ENCODE results near the gene EFEMP1. TPM values are rescaled to one million over a fixed set of nuclear protein-coding genes. Genes with fewer than 3 reads are reported as not detected.

Gene EFEMP1
- polyA plus RNA-seq, 3 donors: not detected

- H3K27ac ChIP-seq (ENCODE audit: low read depth in 1 of 2, low read length in 2 of 2): no peak overlapping the region
- H3K4me1 Mint-ChIP-seq: no peaks in the 10 kb centered on the region
- no peaks in the 10 kb centered on the region for H3K36me3 Mint-ChIP-seq
- H3K4me3 ChIP-seq (replicated peaks in 1 of 3; ENCODE audit: low read depth in 2 of 3, low read length in 3 of 3): no peak overlapping the region
- no peak overlapping the region for H3K4me3 Mint-ChIP-seq
- no peak overlapping the region for H3K4me2 ChIP-seq (replicated peaks; ENCODE audit: extremely low read depth, low read length, poor library complexity, severe bottlenecking)
- H3K9me3 Mint-ChIP-seq: peaks cover 0 to 3% (median 0%) of the 10 kb centered on the region in 7 donors
- TF ChIP-seq CTCF (IDR thresholded peaks at IDR 0.05): no peak
- no peaks in the 10 kb centered on the region for H3K79me2 ChIP-seq (ENCODE audit: insufficient read depth, low read length)
- H3K27me3 ChIP-seq (ENCODE audit: control insufficient read depth in 2 of 2, insufficient read depth in 2 of 2, low read length in 2 of 2): peaks cover 0 to 4% of the 10 kb centered on the region in 2 donors
- no peak for DNase-seq
- H3K27me3 Mint-ChIP-seq (ENCODE audit: low read depth in 3 of 3): peaks cover 0 to 10% (median 4%) of the 10 kb centered on the region in 3 donors
- H3K36me3 ChIP-seq (replicated peaks in 1 of 2; ENCODE audit: control insufficient read depth in 1 of 2, insufficient read depth in 2 of 2, low read length in 2 of 2): no peaks in the 10 kb centered on the region
- WGBS (ENCODE audit: insufficient coverage): 72% methylated on average over 2 of the region's 3 CpGs
- no peaks in the 10 kb centered on the region for H4K20me1 ChIP-seq (ENCODE audit: insufficient read depth, low read length)
- H3K4me1 ChIP-seq (ENCODE audit: control insufficient read depth in 1 of 2, insufficient read depth in 2 of 2, low read length in 2 of 2): no peaks in the 10 kb centered on the region
- no peak overlapping the region for H3K27ac Mint-ChIP-seq
- intact Hi-C loops (cut with micrococcal nuclease): no loop called here
- no peak overlapping the region for H3K9ac ChIP-seq (ENCODE audit: insufficient read depth, low read length, poor library complexity, severe bottlenecking)
- H2AFZ ChIP-seq (ENCODE audit: insufficient read depth, low read depth, low read length, poor library complexity, severe bottlenecking): no peak overlapping the region
- H3K9me3 ChIP-seq (replicated peaks in 1 of 2; ENCODE audit: control insufficient read depth in 1 of 2, insufficient read depth in 1 of 2, low read length in 2 of 2): no peaks in the 10 kb centered on the region
Measured at GRCh38 chr2:55931281-55931680, 7.7 kb upstream of the EFEMP1 start.

- TF ChIP-seq CTCF (IDR thresholded peaks at IDR 0.05): no peak
- Mint-ChIP-seq H3K9me3 (peaks cover 0 to 3% (median 0%) of the 10 kb centered on the region in 7 donors), H3K27me3 (ENCODE audit: low read depth in 3 of 3) (peaks cover 5 to 22% (median 13%) of the 10 kb centered on the region in 3 donors), H3K36me3 (no peaks in the 10 kb centered on the region), H3K4me1 (no peaks in the 10 kb centered on the region), H3K27ac (no peak overlapping the region), H3K4me3 (no peak overlapping the region)
- intact Hi-C loops (cut with micrococcal nuclease): no loop called here
- H2AFZ ChIP-seq (ENCODE audit: insufficient read depth, low read depth, low read length, poor library complexity, severe bottlenecking): no peak overlapping the region
- H3K36me3 ChIP-seq (replicated peaks in 1 of 2; ENCODE audit: control insufficient read depth in 1 of 2, insufficient read depth in 2 of 2, low read length in 2 of 2): no peaks in the 10 kb centered on the region
- no peak overlapping the region for H3K4me3 ChIP-seq (replicated peaks in 1 of 3; ENCODE audit: low read depth in 2 of 3, low read length in 3 of 3)
- no peaks in the 10 kb centered on the region for H4K20me1 ChIP-seq (ENCODE audit: insufficient read depth, low read length)
- 100% methylated on average over 1 of the region's 3 CpGs for WGBS (ENCODE audit: insufficient coverage)
- H3K27me3 ChIP-seq (ENCODE audit: control insufficient read depth in 2 of 2, insufficient read depth in 2 of 2, low read length in 2 of 2): peaks cover 12 to 17% of the 10 kb centered on the region in 2 donors
- H3K79me2 ChIP-seq (ENCODE audit: insufficient read depth, low read length): no peaks in the 10 kb centered on the region
- H3K4me1 ChIP-seq (ENCODE audit: control insufficient read depth in 1 of 2, insufficient read depth in 2 of 2, low read length in 2 of 2): no peaks in the 10 kb centered on the region
- no peak for DNase-seq
- H3K9me3 ChIP-seq (replicated peaks in 1 of 2; ENCODE audit: control insufficient read depth in 1 of 2, insufficient read depth in 1 of 2, low read length in 2 of 2): no peaks in the 10 kb centered on the region
- no peak overlapping the region for H3K27ac ChIP-seq (ENCODE audit: low read depth in 1 of 2, low read length in 2 of 2)
- H3K4me2 ChIP-seq (replicated peaks; ENCODE audit: extremely low read depth, low read length, poor library complexity, severe bottlenecking): no peak overlapping the region
- no peak overlapping the region for H3K9ac ChIP-seq (ENCODE audit: insufficient read depth, low read length, poor library complexity, severe bottlenecking)
Measured at GRCh38 chr2:55929476-55929875, 5.9 kb upstream of the EFEMP1 start.

Data from CD14-positive monocyte (primary cell).